DMS79 treated with DMSO at 0.1 percent for 48 hours (cell line): ENCODE measurements around the gene IGF1R.
A peak's percentile ranks its signal among the peaks of the same experiment; 100 is the strongest.
"Not testable (repeated sequence)": the region's sequence is repeated elsewhere in the genome, so short reads cannot be mapped to it uniquely, and the experiment has no call there.

ENCODE experiments used
- DNase-seq: peaks from one replicate; lab custom pipeline; 2025; lab: John Stamatoyannopoulos, UW

IGF1R gene

DNA sequence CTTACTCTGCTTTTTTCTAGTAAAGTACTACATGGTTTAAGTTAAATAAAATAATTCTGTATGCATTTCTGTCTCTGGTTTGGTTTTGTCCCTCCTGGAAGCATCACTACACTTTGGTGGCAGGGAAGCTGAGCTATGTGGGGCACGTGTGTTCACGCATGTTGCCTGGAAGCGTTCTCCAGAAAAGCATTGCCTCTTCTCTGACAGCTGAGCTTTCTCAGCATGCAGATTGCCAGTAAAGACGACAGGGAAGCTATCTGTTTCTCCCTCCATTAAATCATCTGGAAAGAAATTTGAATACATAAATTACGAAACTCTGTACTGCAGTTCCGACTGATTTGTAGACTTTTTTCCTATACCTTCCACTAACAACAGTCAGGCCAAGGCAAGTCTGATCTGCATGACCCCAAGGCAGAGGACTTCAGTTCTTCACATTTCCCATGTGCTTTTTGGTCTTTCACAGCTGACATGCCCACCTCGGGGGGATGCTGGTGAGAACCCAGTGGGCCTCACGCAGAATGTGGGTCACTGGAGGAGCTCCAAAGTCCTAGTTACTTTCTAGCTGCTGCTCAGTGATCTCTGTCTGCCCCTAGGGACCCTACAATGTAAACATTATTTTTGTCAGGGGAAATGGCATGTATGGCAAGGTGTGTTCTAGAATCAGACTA, 316.3 kb downstream of the IGF1R start:
- no peak for DNase-seq

DNA sequence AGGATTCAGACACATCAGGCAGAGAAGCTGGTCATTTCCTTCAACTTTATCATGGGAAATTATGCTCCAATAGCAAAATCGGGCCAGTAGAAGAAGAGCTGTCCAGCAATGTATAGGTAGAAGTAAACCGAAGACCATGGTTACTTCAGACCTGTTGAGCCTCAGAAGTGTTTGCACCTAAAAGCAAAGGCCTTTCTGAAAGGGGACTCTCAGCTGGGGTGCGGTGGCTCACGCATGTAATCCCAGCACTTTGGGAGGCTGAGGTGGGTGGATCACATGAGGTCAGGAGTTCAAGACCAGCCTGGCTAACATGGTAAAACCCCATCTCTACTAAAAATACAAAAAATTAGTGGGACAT, 316.8 kb downstream of the IGF1R start:
- not testable (repeated sequence) for DNase-seq

- DNase-seq, result no peak
Observed at GRCh38 chr15:98965597-98965996, 317.3 kb downstream of the IGF1R start.

- no peak for DNase-seq
Observed at GRCh38 chr15:98966091-98966787, 317.9 kb downstream of the IGF1R start.

DNA sequence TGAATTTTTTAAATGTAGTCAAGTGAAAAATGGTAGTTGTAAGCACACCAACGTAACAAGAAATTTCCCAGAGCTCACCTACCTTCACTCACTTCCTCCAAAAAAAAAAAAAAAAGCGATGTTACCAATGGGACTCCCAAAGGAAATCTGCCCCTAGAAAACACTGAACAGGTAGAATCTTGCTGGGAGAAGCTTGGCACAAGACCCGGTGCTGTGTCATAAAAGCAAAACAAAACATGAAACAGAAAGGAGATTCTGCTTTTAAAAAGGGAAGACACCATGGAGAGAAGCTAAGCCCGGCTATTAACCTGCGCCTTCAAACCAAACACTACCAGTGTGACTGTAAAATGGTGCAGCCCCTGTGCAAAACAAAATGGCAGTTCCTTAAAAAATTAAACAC, 318.8 kb downstream of the IGF1R start:
- no peak for DNase-seq

DNA sequence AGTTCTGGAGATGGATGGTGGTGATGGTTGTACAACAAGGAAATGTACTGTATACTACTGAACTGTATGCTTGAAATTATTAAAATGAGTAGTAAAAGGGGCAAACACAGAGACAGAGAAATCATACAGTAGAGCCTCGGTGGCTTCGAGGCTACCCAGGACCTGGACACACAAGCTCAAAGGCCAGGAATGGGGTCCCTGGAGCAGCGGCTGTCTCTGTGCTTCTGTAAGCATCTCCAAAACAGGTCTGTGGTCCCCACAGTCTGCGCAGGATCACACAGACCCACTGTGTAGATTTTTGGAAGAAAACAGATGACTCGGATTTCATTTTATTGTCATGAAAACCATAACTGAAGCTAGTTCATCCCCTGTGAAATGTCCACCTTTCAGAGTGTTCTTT, 319.6 kb downstream of the IGF1R start:
- DNase-seq, result no peak

DNA sequence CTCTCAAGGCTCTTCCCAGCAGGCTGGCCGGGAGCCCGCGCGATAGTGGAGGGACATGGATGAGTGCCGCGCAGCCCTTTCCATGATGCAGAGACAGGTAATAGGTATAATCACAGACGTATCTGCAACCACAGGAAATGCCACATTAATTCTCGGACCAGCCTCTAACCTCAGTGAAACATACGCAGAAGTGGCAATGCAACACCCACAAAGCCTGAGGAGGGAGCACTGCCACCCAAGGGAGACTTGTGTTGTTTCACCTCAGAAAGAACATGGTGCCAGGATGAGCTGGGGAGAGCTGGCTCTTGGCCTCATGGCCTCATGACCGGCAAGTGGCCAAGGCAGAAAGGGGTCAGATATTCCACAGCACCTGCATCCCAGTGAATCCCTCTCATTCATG, 320.2 kb downstream of the IGF1R start:
- DNase-seq, result no peak

DNA sequence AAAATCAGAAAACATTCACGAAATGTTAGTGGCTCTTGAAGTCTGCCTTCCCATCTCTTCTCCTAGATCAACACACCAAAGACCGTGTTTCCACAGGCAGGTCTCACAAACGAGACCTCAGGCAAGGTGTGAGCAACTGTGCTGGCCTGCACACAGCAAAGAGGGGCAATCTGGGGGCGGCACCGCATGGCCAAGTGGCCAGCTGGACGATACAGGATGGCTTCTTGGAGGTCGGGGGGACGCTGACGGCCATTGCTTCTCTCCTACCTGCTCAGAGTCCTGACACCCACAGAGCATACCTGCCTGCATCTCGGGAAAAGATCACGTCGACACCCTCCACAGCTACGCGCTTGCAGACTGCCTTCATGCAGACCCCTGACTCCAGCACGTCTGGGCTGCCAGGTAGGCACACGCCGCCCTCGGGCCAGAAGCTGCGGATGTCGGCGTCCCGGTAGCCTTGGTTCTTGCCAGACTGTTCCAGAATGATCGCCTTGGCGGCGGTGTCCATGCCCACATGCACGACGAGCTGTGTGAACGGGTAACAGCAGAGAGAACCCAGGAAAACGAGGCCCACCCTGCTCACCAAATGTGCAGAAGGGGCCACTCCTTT, 320.9 kb downstream of the IGF1R start:
- DNase-seq, result no peak

- no peak for DNase-seq
Observed at GRCh38 chr15:98970799-98971198, 322.5 kb downstream of the IGF1R start.

GRCh38 chr15:98976500-98976899, 328.2 kb downstream of the IGF1R start:
- no peak for DNase-seq

- DNase-seq, result peak; percentile 61
Observed at GRCh38 chr15:98977441-98977840, 329.1 kb downstream of the IGF1R start.

- DNase-seq, result peak; percentile 15
Observed at GRCh38 chr15:98978153-98978552, 329.8 kb downstream of the IGF1R start.

DNA sequence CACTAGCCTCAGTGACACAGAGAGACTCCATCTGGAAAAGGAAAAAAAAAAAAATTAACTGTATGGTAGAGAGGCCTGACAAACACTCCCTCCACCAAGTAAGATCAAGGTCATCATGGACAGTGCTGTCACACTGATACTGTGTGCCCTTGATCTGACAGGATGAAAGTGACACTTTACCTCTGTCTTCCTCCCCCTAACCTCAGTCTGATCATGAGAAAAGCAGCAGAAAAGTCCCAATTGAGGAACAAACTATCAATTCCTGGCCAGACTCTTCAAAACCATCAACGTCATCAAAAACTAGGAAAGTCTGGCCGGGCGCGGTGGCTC, 332.5 kb downstream of the IGF1R start:
- no peak for DNase-seq

- DNase-seq, result no peak
Observed at GRCh38 chr15:98981851-98982722, 333.7 kb downstream of the IGF1R start.

DNA sequence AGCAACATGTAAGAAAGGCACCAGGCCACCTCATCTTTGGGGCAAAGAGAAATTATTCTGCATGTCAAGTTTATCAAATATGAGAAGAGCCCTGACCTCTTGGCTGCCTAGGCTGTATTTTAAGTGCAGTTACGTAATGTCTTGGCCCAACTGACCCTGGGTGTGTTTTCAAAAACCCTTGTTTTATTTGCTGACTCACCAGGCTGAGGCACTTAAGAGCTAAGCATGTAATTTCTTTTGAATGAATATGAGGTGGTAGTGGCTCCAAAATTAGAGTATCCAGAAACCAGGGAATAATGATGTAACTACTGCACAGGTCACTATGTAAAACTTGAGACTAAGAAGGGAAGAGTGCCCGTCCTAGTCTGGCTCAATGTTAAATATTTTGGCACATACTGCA, 335.0 kb downstream of the IGF1R start:
- DNase-seq, result peak; percentile 19

GRCh38 chr15:98986281-98986680, 337.9 kb downstream of the IGF1R start:
- no peak for DNase-seq

DNA sequence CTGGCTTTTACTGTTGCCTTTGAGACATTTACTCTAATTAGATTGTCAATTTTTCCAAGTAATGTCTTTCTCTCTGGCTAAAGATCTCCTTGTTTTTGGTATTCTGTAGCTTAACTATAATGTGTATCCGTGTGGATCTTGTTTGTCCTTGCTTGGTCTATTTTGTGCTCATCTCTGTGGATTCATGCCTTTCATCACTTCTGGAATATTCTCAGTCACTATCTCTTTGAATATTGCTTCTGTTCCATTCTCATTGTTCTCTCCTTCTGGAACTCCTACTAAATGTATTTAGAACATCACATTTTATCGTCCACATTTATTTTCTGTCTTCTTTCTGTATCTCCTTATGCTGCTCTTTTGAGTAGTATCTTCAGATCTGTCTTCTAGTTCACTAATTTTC, 346.6 kb downstream of the IGF1R start:
- no peak for DNase-seq

DNA sequence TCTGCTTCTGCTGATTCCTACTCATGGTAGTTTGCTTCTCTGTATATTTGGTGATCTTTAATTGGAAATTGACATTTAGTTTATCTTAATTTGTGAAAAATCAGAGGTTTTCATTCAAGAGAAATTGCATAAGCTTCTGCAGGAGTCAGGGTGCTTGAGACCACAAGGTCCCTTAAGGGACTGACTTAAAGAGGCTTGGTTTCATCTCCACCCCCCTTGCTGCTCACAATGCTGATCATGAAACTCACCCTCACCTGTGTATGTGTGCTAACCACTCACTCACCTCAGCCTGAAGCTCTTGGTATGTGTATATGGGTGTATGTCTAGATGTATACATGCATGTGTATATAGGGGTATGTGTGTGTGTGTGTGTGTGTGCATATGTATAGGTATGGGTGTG, 347.8 kb downstream of the IGF1R start:
- no peak for DNase-seq

DNA sequence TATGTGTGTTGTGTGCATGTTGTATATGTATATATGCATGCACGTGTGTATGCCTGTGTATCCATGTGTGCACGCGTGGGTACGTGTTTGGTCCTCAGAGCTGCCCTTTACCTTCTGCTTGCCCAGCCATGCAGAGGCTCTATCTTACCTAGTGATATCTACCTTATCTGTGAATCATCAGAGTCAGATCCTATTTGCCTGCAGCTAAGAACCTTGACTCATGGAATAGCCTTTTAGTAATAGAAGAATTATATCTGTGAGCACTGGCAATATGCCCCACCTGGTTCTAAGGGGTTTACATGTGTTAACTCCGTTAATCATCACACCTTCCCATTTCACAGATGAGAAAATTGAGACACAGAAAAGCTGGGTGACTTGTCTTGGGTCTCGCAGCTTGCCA, 348.3 kb downstream of the IGF1R start:
- no peak for DNase-seq

- no peak for DNase-seq
Observed at GRCh38 chr15:98997312-98997711, 349.0 kb downstream of the IGF1R start.

GRCh38 chr15:98997755-98998154, 349.4 kb downstream of the IGF1R start:
- no peak for DNase-seq

DNA sequence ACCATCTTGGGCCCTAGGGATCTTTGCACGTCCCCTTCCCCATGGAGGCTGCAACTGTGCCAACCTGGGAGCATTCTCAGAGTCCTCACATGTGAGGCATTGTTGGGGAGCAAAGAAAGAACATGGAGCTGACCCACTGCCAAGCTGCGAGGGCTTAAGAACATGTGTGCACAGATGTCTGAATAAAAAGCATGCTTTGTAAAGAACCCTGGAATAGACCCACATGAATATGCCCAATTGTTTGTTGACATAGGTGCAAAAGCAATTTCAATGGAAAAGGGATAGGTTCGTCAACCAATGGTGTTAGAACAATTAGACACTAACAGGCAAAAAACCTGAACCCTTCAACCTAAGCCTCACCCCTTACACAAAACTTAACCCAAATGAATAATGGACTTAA, 349.9 kb downstream of the IGF1R start:
- DNase-seq, result no peak

DNA sequence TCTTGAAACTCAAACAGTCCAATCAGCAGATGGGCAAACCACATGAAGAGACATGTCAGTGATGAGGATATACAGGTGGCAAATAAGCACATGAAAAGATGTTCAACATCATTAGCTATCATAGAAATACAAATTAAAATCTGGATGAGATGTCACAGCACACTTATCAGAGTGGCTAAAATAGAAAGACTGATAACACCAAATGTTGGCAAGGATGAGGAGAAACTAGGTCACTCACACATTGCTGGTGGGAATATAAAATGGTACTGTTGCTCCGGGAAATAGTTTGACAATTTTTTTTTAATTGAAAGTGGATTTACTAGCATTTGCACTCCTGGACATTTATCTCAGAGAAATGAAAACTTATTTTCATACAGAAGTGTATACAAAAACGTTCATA, 350.9 kb downstream of the IGF1R start:
- no peak for DNase-seq
